HepG2 (cell line): ENCODE data around the gene ADAD2. TPM values are rescaled to one million over a fixed set of nuclear protein-coding genes. Genes with fewer than 3 reads are reported as not detected.

ENCODE experiments used
- NR2F1 ChIP-seq, 2 experiments: fragments of 450-650 bp in 1 of 2; formaldehyde crosslinking in 1 of 2; IDR thresholded peaks; 2 replicates each; pipeline versions ENCODE4 v1.5.0 to v1.6.1; 2016 to 2020; ENCODE audit warnings: mild to moderate bottlenecking in 1 of 2, missing compliant biosample characterization in 1 of 2, missing genetic modification reagents in 1 of 2, moderate library complexity in 1 of 2
- POLR2G ChIP-seq: fragments of 200-400 bp; formaldehyde crosslinking; IDR thresholded peaks from 2 replicates; pipeline ENCODE4 v1.6.1; 2018; ENCODE audit warnings: mild to moderate bottlenecking, low read depth, low read length, moderate library complexity
- SMAD3 ChIP-seq: sonication (generic); formaldehyde crosslinking; IDR thresholded peaks from 2 replicates; pipeline ENCODE4 v1.4.0; 2020; ENCODE audit warnings: missing genetic modification reagents
- ZNF33B ChIP-seq: sonication (generic); formaldehyde crosslinking; IDR thresholded peaks from 2 replicates; pipeline ENCODE4 v1.5.1; 2020; ENCODE audit warnings: mild to moderate bottlenecking, missing genetic modification reagents
- ZNF776 ChIP-seq: sonication (generic); formaldehyde crosslinking; IDR thresholded peaks from 2 replicates; pipeline ENCODE4 v1.4.0; 2020; ENCODE audit warnings: mild to moderate bottlenecking, missing genetic modification reagents
- polyA plus RNA-seq, 8 experiments: library from polyadenylated mRNA; depleted of rRNA in 3 of 8; stranded (reverse) in 7 of 8; unstranded in 1 of 8; fragments of >200 nt; fragmentation: Illumina TruSeq in 4 of 8; extraction: Trizol in 4 of 8; gene quantifications; 2 replicates each; pipeline versions ENCODE4 v1.2.1 to v1.2.3, GENCODE V29; 2011 to 2016; ENCODE audit warnings: low read depth in 4 of 8, missing spikeins in 1 of 8, mixed read lengths in 1 of 8; ENCODE audit not compliant: insufficient read depth in 1 of 8
- total RNA-seq, 5 experiments: library from RNA; depleted of rRNA; stranded (reverse); fragments of >200 nt; fragmentation: Illumina TruSeq; extraction: Trizol; gene quantifications; 2 replicates each; pipeline ENCODE4 v1.2.3, GENCODE V29; 2016; ENCODE audit warnings: low read depth in 1 of 5
- TF ChIP-seq, protein P1 (sequence below): sonication (generic); formaldehyde crosslinking; IDR thresholded peaks from 2 replicates; pipeline ENCODE4 v1.4.0; 2020; ENCODE audit warnings: missing genetic modification reagents, borderline replicate concordance
- TF ChIP-seq, protein P2 (sequence below): sonication (generic); formaldehyde crosslinking; IDR thresholded peaks from 2 replicates; pipeline ENCODE4 v1.5.1; 2020; ENCODE audit warnings: mild to moderate bottlenecking, missing genetic modification reagents

ADAD2 gene
- total and polyA plus RNA-seq, 2 of the 13 experiments (the other 11 are each of a cell fraction or from before 2014, with no cell fraction given), result not detected

DNA sequence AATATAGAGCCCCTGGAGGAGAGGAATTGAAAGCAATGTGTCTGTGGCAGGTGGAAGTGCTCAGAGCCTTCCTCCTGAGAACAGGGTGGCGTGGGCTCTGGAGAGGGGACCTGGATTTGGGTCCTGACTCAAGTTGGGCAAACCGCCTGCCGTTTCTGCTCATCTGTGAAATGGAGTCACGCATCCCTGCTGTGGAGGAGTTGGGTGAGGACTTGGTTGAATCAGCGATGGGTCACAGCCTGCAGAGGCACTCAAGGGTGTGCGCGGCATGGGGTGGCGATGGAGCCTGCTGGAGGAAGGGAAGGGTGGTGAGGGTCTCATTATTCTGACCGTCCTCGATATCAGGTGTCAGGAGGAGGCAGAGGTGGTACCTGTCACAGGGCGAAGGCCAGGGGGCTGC lies 3.1 kb downstream of the ADAD2 start (continued):
- TF ChIP-seq, protein P1, sequence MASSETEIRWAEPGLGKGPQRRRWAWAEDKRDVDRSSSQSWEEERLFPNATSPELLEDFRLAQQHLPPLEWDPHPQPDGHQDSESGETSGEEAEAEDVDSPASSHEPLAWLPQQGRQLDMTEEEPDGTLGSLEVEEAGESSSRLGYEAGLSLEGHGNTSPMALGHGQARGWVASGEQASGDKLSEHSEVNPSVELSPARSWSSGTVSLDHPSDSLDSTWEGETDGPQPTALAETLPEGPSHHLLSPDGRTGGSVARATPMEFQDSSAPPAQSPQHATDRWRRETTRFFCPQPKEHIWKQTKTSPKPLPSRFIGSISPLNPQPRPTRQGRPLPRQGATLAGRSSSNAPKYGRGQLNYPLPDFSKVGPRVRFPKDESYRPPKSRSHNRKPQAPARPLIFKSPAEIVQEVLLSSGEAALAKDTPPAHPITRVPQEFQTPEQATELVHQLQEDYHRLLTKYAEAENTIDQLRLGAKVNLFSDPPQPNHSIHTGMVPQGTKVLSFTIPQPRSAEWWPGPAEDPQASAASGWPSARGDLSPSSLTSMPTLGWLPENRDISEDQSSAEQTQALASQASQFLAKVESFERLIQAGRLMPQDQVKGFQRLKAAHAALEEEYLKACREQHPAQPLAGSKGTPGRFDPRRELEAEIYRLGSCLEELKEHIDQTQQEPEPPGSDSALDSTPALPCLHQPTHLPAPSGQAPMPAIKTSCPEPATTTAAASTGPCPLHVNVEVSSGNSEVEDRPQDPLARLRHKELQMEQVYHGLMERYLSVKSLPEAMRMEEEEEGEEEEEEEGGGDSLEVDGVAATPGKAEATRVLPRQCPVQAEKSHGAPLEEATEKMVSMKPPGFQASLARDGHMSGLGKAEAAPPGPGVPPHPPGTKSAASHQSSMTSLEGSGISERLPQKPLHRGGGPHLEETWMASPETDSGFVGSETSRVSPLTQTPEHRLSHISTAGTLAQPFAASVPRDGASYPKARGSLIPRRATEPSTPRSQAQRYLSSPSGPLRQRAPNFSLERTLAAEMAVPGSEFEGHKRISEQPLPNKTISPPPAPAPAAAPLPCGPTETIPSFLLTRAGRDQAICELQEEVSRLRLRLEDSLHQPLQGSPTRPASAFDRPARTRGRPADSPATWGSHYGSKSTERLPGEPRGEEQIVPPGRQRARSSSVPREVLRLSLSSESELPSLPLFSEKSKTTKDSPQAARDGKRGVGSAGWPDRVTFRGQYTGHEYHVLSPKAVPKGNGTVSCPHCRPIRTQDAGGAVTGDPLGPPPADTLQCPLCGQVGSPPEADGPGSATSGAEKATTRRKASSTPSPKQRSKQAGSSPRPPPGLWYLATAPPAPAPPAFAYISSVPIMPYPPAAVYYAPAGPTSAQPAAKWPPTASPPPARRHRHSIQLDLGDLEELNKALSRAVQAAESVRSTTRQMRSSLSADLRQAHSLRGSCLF (CRISPR knock-in tag), result no peak
- TF ChIP-seq POLR2G, result no peak
- TF ChIP-seq, protein P2, sequence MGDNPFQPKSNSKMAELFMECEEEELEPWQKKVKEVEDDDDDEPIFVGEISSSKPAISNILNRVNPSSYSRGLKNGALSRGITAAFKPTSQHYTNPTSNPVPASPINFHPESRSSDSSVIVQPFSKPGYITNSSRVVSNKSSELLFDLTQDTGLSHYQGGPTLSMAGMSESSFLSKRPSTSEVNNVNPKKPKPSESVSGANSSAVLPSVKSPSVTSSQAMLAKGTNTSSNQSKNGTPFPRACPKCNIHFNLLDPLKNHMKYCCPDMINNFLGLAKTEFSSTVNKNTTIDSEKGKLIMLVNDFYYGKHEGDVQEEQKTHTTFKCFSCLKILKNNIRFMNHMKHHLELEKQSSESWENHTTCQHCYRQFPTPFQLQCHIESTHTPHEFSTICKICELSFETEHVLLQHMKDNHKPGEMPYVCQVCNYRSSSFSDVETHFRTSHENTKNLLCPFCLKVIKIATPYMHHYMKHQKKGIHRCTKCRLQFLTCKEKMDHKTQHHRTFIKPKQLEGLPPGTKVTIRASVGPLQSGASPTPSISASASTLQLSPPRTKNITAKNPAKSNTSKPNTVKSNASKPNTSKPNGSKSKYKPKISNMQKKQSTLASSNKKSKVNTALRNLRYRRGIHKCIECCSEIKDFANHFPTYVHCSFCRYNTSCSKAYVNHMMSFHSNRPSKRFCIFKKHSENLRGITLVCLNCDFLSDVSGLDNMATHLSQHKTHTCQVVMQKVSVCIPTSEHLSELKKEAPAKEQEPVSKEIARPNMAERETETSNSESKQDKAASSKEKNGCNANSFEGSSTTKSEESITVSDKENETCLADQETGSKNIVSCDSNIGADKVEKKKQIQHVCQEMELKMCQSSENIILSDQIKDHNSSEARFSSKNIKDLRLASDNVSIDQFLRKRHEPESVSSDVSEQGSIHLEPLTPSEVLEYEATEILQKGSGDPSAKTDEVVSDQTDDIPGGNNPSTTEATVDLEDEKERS (CRISPR knock-in tag), result no peak
- TF ChIP-seq SMAD3 (CRISPR knock-in tag), result no peak
- TF ChIP-seq ZNF776 (CRISPR knock-in tag), result no peak
- no peak for TF ChIP-seq NR2F1 (CRISPR knock-in tag; IDR thresholded peaks at IDR 0.05)
- no peak for TF ChIP-seq ZNF33B (CRISPR knock-in tag)
